OCI-LY7 (cell line): ENCODE results near the gene NRXN2.

ENCODE experiments used
- EZH2phosphoT487 ChIP-seq: fragments of 200-600 bp; sonication (generic); IDR thresholded peaks from 2 replicates; pipeline ENCODE4 v1.6.1; 2018; ENCODE audit warnings: low read depth, borderline replicate concordance, mild to moderate bottlenecking, mixed run types, antibody characterized with exemption, low read length, moderate library complexity, mixed read lengths
- TF ChIP-seq, protein P1 (sequence below): fragments of 200-600 bp; sonication (generic); conservative IDR thresholded peaks from 2 replicates; pipeline ENCODE4 v1.5.1; 2014; ENCODE audit warnings: mild to moderate bottlenecking, antibody characterized with exemption, low read length, moderate library complexity, mixed read lengths

DNA sequence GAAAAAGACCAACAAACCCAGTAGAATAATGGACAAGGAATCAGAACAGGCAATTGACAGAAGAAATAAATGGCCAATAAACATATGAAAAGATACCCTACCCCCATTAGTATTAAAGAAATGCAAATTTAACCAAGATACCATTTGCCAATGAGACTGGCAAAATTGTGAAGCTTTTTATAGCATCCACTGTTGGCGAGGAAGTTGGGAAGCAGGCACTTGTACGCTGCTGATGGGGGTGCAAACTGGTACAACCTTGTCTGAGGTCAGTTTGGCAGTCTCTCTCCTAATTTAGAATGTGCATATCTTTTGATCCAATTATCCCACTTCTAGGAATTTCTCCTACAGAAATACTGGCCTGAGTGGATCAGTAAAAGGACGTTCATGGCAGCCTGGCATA, 8.6 kb upstream of the NRXN2 start:
- TF ChIP-seq, protein P1, sequence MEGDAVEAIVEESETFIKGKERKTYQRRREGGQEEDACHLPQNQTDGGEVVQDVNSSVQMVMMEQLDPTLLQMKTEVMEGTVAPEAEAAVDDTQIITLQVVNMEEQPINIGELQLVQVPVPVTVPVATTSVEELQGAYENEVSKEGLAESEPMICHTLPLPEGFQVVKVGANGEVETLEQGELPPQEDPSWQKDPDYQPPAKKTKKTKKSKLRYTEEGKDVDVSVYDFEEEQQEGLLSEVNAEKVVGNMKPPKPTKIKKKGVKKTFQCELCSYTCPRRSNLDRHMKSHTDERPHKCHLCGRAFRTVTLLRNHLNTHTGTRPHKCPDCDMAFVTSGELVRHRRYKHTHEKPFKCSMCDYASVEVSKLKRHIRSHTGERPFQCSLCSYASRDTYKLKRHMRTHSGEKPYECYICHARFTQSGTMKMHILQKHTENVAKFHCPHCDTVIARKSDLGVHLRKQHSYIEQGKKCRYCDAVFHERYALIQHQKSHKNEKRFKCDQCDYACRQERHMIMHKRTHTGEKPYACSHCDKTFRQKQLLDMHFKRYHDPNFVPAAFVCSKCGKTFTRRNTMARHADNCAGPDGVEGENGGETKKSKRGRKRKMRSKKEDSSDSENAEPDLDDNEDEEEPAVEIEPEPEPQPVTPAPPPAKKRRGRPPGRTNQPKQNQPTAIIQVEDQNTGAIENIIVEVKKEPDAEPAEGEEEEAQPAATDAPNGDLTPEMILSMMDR = no peak
- TF ChIP-seq EZH2phosphoT487 = no peak
